PFSK-1 (cell line): Measurements from ENCODE around the gene RAD54L2.

Source experiments
- FOXP2 ChIP-seq: optimal IDR thresholded peaks from 2 replicates; pipeline ENCODE3; 2011; ENCODE audit warnings: borderline replicate concordance, control low read depth, inconsistent platforms; ENCODE audit not compliant: insufficient read depth; ENCODE audit errors: extremely low read length, extremely low read depth
- POLR2AphosphoS5 ChIP-seq: IDR thresholded peaks from 2 replicates; pipeline ENCODE4 v1.6.1; 2012; ENCODE audit warnings: low read depth, mild to moderate bottlenecking, control low read depth, low read length, moderate library complexity
- SIN3A ChIP-seq: IDR thresholded peaks from 2 replicates; pipeline ENCODE4 v1.6.1; 2012; ENCODE audit warnings: mild to moderate bottlenecking, low read length, moderate library complexity, borderline replicate concordance; ENCODE audit not compliant: insufficient read depth
- TAF1 ChIP-seq: IDR thresholded peaks from 2 replicates; pipeline ENCODE4 v1.6.1; 2012; ENCODE audit warnings: low read length, control low read depth, borderline replicate concordance; ENCODE audit not compliant: insufficient read depth
- TF ChIP-seq, protein P1 (sequence below), 2 experiments: IDR thresholded peaks; 2 replicates each; pipeline versions ENCODE4 v1.6.1 to v1.8.0; 2011 to 2012; ENCODE audit warnings: low read depth in 2 of 2, low read length in 2 of 2, control low read depth in 1 of 2, inconsistent platforms in 1 of 2, mild to moderate bottlenecking in 1 of 2, moderate library complexity in 1 of 2; ENCODE audit not compliant: insufficient read depth in 1 of 2

The RAD54L2 gene

DNA sequence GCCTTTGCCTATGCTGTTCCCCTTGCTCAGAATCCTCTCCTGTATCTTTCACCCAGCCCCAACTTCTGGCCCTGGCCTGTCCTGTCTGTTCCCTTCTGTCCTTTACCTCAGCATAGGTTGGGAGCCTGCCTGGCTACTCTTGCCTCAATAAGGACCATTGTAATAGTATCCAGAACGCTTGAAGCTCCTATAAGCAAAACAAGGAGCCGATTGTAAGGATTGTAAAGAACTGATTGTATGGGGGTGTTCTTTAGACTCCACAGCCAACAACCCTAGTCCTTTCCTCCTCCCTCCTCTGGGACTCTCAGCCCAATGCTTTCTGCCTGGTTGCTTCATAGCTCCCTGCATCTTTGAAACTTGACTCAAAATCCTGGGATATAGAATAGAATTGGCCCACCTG, 18.7 kb upstream of the RAD54L2 start:
- TF ChIP-seq TAF1 (no peak), FOXP2 (no peak)
- TF ChIP-seq, protein P1, sequence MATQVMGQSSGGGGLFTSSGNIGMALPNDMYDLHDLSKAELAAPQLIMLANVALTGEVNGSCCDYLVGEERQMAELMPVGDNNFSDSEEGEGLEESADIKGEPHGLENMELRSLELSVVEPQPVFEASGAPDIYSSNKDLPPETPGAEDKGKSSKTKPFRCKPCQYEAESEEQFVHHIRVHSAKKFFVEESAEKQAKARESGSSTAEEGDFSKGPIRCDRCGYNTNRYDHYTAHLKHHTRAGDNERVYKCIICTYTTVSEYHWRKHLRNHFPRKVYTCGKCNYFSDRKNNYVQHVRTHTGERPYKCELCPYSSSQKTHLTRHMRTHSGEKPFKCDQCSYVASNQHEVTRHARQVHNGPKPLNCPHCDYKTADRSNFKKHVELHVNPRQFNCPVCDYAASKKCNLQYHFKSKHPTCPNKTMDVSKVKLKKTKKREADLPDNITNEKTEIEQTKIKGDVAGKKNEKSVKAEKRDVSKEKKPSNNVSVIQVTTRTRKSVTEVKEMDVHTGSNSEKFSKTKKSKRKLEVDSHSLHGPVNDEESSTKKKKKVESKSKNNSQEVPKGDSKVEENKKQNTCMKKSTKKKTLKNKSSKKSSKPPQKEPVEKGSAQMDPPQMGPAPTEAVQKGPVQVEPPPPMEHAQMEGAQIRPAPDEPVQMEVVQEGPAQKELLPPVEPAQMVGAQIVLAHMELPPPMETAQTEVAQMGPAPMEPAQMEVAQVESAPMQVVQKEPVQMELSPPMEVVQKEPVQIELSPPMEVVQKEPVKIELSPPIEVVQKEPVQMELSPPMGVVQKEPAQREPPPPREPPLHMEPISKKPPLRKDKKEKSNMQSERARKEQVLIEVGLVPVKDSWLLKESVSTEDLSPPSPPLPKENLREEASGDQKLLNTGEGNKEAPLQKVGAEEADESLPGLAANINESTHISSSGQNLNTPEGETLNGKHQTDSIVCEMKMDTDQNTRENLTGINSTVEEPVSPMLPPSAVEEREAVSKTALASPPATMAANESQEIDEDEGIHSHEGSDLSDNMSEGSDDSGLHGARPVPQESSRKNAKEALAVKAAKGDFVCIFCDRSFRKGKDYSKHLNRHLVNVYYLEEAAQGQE (IDR thresholded peaks at IDR 0.05; ENCODE audit: insufficient read depth in 1 of 2, low read depth in 2 of 2, low read length in 2 of 2) = no peak

DNA sequence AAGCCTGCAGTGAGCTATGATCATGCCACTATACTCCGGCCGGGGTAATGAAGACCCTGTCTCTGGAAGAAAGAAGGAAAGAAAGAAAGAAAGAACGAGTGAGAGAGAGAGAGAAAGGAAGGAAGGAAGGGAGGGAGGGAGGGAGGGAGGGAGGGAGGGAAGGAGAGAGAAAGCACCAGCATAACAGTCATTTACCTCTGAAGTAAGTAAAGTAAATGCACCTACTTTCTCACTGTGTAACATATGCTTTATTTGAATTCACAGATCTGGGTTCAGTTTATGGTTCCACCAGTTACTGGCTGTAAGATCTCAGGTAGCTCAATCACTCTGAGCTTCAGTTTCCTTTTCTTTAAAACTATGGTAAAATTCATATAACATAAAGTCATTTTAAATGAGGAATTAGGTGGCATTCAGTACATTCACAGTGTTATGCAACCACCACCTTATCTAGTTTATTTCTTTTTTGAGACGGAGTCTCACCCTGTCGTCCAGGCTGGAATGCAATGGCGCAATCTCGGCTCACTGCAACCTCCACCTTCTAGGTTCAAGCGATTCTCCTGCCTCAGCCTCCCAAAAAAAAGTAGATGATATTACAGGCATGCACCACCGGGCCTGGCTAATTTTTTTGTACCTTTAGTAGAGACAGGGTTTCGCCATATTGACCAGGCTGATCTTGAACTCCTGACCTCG, 16.1 kb upstream of the RAD54L2 start:
- TF ChIP-seq, protein P1 (IDR thresholded peaks at IDR 0.05; ENCODE audit: insufficient read depth in 1 of 2, low read depth in 2 of 2, low read length in 2 of 2) = no peak
- TF ChIP-seq SIN3A (no peak), FOXP2 (no peak), POLR2AphosphoS5 (no peak), TAF1 (no peak)

DNA sequence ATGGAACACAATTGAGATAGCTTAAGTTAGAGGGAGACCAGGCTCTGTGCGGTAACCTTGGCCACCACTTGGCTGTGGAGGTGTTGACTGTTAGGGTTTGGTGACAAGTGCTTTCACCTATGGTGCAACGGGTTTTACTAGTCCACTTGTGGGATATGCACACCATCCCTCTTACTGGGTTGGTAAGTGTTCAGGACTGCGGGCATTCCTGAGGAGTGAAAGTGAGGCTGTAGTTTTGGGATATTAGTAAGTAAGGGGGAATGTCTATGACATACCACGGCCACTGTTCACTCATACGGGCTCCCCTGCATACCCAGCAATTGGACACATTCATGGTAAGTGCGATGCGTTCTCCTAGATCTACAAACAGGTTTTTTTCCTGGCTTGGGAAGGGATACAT, 8.0 kb upstream of the RAD54L2 start:
- TF ChIP-seq FOXP2 (no peak), SIN3A (no peak), TAF1 (no peak), POLR2AphosphoS5 (no peak)
- TF ChIP-seq, protein P1 (IDR thresholded peaks at IDR 0.05; ENCODE audit: insufficient read depth in 1 of 2, low read depth in 2 of 2, low read length in 2 of 2) = no peak

DNA sequence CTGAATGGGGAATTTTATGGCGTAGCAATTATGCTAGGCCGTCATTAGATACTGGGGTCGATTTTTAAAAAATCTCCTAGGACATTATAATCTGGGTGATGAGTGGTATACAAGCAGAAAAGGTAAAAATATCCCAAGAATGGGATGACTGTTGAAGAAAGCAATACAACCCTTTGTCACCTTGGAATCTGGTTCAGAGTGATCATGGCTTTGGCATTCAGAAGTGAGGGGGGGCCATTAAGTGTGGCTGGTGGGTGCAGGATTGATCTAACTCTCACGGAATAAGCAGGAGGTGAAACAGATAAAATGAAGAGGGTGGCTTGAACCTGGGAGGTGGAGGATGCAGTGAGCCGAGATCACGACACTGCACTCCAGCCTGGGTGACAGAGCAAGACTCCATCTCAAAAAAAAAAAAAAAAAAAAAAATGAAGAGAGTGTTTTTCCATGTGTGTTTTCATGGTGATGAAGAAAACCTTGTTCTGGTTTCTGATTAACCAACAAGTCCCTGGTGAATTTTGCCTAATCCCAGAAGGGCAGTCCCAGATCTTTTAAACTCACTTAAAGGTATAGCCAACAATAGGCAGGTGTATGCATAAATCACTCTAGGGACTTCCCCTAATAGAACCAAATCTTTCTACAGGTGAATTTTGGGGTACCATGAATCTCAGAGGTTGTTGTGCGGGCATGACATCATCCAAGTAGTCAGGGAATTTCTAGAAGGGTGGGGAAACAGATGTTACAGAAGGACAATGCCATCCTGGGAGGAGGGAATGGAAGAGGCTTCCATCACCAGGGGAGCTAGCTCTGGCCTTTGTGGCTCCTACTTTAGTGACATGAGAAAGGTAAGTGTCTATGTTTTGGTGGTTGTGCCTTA, 3.1 kb upstream of the RAD54L2 start:
- TF ChIP-seq, protein P1 (IDR thresholded peaks at IDR 0.05; ENCODE audit: insufficient read depth in 1 of 2, low read depth in 2 of 2, low read length in 2 of 2) = no peak
- TF ChIP-seq SIN3A = no peak
- no peak for TF ChIP-seq POLR2AphosphoS5
- no peak for TF ChIP-seq TAF1
- TF ChIP-seq FOXP2 = no peak
